Kidney tubule cell (primary cell): ENCODE results near the gene CIB1.
"Not testable (repeated sequence)": the region's sequence is repeated elsewhere in the genome, so short reads cannot be mapped to it uniquely, and the experiment has no call there.

ENCODE experiments used
- DNase-seq: peaks from one replicate; pipeline ENCODE4 v3.0.0-alpha.2; 2018; ENCODE audit warnings: low spot score

CIB1 gene

GRCh38 chr15:90233387-90234095, at the start of gene CIB1:
Gene CIB1 (minus strand): TSS chr15:90233941. CDS start chr15:90233885, 56 bp downstream.
- DNase-seq = peak; percentile 98

- DNase-seq = not testable (repeated sequence)
Observed at GRCh38 chr15:90281637-90282036, 47.9 kb upstream of the CIB1 start.

- not testable (repeated sequence) for DNase-seq
Observed at GRCh38 chr15:90280743-90281142, 47.0 kb upstream of the CIB1 start.

GRCh38 chr15:90278467-90278866, 44.7 kb upstream of the CIB1 start:
- DNase-seq = not testable (repeated sequence)

- no peak for DNase-seq
Observed at GRCh38 chr15:90271459-90272166, 37.9 kb upstream of the CIB1 start.

- no peak for DNase-seq
Observed at GRCh38 chr15:90270502-90271150, 36.9 kb upstream of the CIB1 start.

GRCh38 chr15:90268415-90268814, 34.7 kb upstream of the CIB1 start:
- no peak for DNase-seq

- DNase-seq = peak; percentile 14
Observed at GRCh38 chr15:90266485-90266884, 32.7 kb upstream of the CIB1 start.

- peak; percentile 50 for DNase-seq
Observed at GRCh38 chr15:90266061-90266431, 32.3 kb upstream of the CIB1 start.

GRCh38 chr15:90265271-90266060, 31.7 kb upstream of the CIB1 start, which contains the start of gene NGRN:
Gene NGRN (plus strand): TSS chr15:90265672. CDS start chr15:90265713, 41 bp downstream.
- peak; percentile 93 for DNase-seq

GRCh38 chr15:90264671-90265070, 30.9 kb upstream of the CIB1 start:
- DNase-seq = peak; percentile 52

GRCh38 chr15:90262426-90262825, 28.7 kb upstream of the CIB1 start:
- DNase-seq = no peak

- peak; percentile 72 for DNase-seq
Observed at GRCh38 chr15:90261811-90262210, 28.1 kb upstream of the CIB1 start.

- DNase-seq = not testable (repeated sequence)
Observed at GRCh38 chr15:90260731-90261130, 27.0 kb upstream of the CIB1 start.

GRCh38 chr15:90259524-90259923, 25.8 kb upstream of the CIB1 start:
- DNase-seq = no peak

- no peak for DNase-seq
Observed at GRCh38 chr15:90257776-90258175, 24.0 kb upstream of the CIB1 start.

GRCh38 chr15:90249203-90249863, 15.6 kb upstream of the CIB1 start, which contains the start of gene TTLL13:
Gene TTLL13 (plus strand): TSS chr15:90249556. CDS start chr15:90250631, 1,075 bp downstream.
- DNase-seq = peak; percentile 89

GRCh38 chr15:90248789-90249202, 15.1 kb upstream of the CIB1 start:
- DNase-seq = no peak

GRCh38 chr15:90243943-90244639, 10.3 kb upstream of the CIB1 start:
- DNase-seq = no peak

GRCh38 chr15:90241343-90242192, 7.8 kb upstream of the CIB1 start:
- no peak for DNase-seq
